Ishikawa (cell line): Measurements from ENCODE around the gene ZNF423.

Experiments used
- CREB1 ChIP-seq: IDR thresholded peaks from 2 replicates; pipeline ENCODE4 v1.6.1; 2012; ENCODE audit warnings: low read depth
- EP300 ChIP-seq: IDR thresholded peaks from 2 replicates; pipeline ENCODE4 v1.6.1; 2012; ENCODE audit warnings: borderline replicate concordance
- FOXM1 ChIP-seq: IDR thresholded peaks from 2 replicates; pipeline ENCODE4 v1.6.1; 2012; ENCODE audit warnings: low read depth, borderline replicate concordance
- MAX ChIP-seq: IDR thresholded peaks from 2 replicates; pipeline ENCODE4 v1.6.1; 2012
- RAD21 ChIP-seq: IDR thresholded peaks from 2 replicates; pipeline ENCODE4 v1.6.1; 2012; ENCODE audit warnings: low read depth
- TAF1 ChIP-seq: IDR thresholded peaks from 2 replicates; pipeline ENCODE4 v1.6.1; 2012; ENCODE audit warnings: low read depth, mild to moderate bottlenecking
- USF1 ChIP-seq: IDR thresholded peaks from 2 replicates; pipeline ENCODE4 v1.6.1; 2012
- YY1 ChIP-seq: IDR thresholded peaks from 2 replicates; pipeline ENCODE4 v1.6.1; 2012; ENCODE audit warnings: low read depth
- TF ChIP-seq, protein P1 (sequence below): IDR thresholded peaks from 2 replicates; pipeline ENCODE4 v1.6.1; 2012; ENCODE audit warnings: low read depth, mild to moderate bottlenecking

GRCh38 chr16:49615576-49615975 lies 240.3 kb downstream of the ZNF423 start:
- TF ChIP-seq, protein P1, sequence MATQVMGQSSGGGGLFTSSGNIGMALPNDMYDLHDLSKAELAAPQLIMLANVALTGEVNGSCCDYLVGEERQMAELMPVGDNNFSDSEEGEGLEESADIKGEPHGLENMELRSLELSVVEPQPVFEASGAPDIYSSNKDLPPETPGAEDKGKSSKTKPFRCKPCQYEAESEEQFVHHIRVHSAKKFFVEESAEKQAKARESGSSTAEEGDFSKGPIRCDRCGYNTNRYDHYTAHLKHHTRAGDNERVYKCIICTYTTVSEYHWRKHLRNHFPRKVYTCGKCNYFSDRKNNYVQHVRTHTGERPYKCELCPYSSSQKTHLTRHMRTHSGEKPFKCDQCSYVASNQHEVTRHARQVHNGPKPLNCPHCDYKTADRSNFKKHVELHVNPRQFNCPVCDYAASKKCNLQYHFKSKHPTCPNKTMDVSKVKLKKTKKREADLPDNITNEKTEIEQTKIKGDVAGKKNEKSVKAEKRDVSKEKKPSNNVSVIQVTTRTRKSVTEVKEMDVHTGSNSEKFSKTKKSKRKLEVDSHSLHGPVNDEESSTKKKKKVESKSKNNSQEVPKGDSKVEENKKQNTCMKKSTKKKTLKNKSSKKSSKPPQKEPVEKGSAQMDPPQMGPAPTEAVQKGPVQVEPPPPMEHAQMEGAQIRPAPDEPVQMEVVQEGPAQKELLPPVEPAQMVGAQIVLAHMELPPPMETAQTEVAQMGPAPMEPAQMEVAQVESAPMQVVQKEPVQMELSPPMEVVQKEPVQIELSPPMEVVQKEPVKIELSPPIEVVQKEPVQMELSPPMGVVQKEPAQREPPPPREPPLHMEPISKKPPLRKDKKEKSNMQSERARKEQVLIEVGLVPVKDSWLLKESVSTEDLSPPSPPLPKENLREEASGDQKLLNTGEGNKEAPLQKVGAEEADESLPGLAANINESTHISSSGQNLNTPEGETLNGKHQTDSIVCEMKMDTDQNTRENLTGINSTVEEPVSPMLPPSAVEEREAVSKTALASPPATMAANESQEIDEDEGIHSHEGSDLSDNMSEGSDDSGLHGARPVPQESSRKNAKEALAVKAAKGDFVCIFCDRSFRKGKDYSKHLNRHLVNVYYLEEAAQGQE: no peak
- TF ChIP-seq TAF1 (no peak), RAD21 (no peak), YY1 (no peak), CREB1 (no peak), EP300 (no peak), MAX (no peak), FOXM1 (no peak), USF1 (no peak)
